Karpas-422 (cell line): Measurements from ENCODE around the gene PLEKHG7. TPM values are rescaled to one million over a fixed set of nuclear protein-coding genes. Genes with fewer than 3 reads are reported as not detected.

ENCODE experiments used
- DNase-seq: peaks from one replicate; pipeline ENCODE4 v3.0.0-alpha.2; 2015
- H2AFZ ChIP-seq: fragments of 200-600 bp; sonication (generic); 2 replicates; pipeline ENCODE4 v1.6.1; 2014; ENCODE audit warnings: antibody characterized with exemption, low read length, mixed read lengths
- H3K27ac ChIP-seq: fragments of 200-600 bp; sonication (generic); 2 replicates; pipeline ENCODE4 v1.5.1; 2014; ENCODE audit warnings: mild to moderate bottlenecking, low read length, moderate library complexity
- H3K27me3 ChIP-seq: fragments of 200-600 bp; sonication (generic); 2 replicates; pipeline ENCODE4 v1.6.1; 2014; ENCODE audit warnings: low read length, mixed read lengths
- H3K36me3 ChIP-seq: fragments of 200-600 bp; sonication (generic); 2 replicates; pipeline ENCODE4 v1.6.1; 2014; ENCODE audit warnings: low read length, mixed read lengths; ENCODE audit not compliant: insufficient read depth
- H3K4me1 ChIP-seq: fragments of 200-600 bp; sonication (generic); 2 replicates; pipeline ENCODE4 v1.6.1; 2014; ENCODE audit warnings: mild to moderate bottlenecking, low read length, mixed read lengths
- H3K4me2 ChIP-seq: fragments of 200-600 bp; sonication (generic); 2 replicates; pipeline ENCODE4 v1.6.1; 2014; ENCODE audit warnings: low read length, low read depth, mild to moderate bottlenecking; ENCODE audit not compliant: poor library complexity, severe bottlenecking
- H3K4me3 ChIP-seq: fragments of 200-600 bp; sonication (generic); 2 replicates; pipeline ENCODE4 v1.5.1; 2014; ENCODE audit warnings: mild to moderate bottlenecking, antibody characterized with exemption, low read length, mixed read lengths
- H3K79me2 ChIP-seq: fragments of 200-600 bp; sonication (generic); 2 replicates; pipeline ENCODE4 v1.6.1; 2014; ENCODE audit warnings: mild to moderate bottlenecking, low read length, mixed read lengths
- H3K9ac ChIP-seq: fragments of 200-600 bp; sonication (generic); 2 replicates; pipeline ENCODE4 v1.6.0; 2014; ENCODE audit warnings: low read length
- H3K9me2 ChIP-seq: fragments of 200-600 bp; sonication (generic), shearing (Covaris generic); replicated peaks from 2 replicates; pipeline ENCODE4 v1.6.0; 2014; ENCODE audit warnings: mild to moderate bottlenecking, low read length, moderate library complexity; ENCODE audit not compliant: insufficient read depth
- H3K9me3 ChIP-seq: fragments of 300-700, 200-600 bp; sonication (generic); 2 replicates; pipeline ENCODE4 v1.6.1; 2014; ENCODE audit warnings: low read length, mixed read lengths
- H4K20me1 ChIP-seq: fragments of 200-600 bp; sonication (generic); 2 replicates; pipeline ENCODE4 v1.6.1; 2014; ENCODE audit warnings: mild to moderate bottlenecking, antibody characterized with exemption, low read length, low read depth; ENCODE audit not compliant: insufficient read depth
- total RNA-seq: library from RNA; depleted of rRNA; stranded (reverse); fragments of >200 nt; shearing (Covaris generic); gene quantifications from 2 replicates; pipeline ENCODE4 v1.2.3, GENCODE V29; 2014; ENCODE audit warnings: low replicate concordance

Gene PLEKHG7
- total RNA-seq, 1 experiment from 2014 or later = not detected

DNA sequence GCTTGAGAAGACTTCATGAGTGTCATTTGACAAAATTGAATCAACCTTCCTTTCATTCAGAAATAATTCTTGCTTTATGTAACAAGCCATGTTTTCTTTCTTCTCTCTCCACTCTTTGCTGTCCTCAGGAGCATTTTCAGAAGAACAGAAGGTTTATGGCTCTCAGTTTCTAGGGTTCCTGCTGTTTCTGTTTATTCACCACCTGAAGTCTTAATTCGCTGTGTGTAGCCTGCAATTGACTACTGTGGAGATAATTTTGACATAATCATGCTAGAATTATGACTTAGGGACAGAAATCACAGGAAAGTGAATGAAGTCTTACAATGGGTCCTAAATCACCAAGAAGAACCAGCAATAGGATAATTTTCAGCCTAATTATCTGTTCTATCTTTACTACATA, 7.2 kb upstream of the PLEKHG7 start:
- H3K27ac ChIP-seq = no peak overlapping the region
- no peaks in the 10 kb centered on the region for H3K9me2 ChIP-seq
- H3K27me3 ChIP-seq = no peaks in the 10 kb centered on the region
- no peak overlapping the region for H3K4me2 ChIP-seq
- H3K4me3 ChIP-seq = no peak overlapping the region
- H3K36me3 ChIP-seq = no peaks in the 10 kb centered on the region
- H2AFZ ChIP-seq = no peak overlapping the region
- DNase-seq = no peak
- H3K79me2 ChIP-seq = no peaks in the 10 kb centered on the region
- no peak overlapping the region for H3K9ac ChIP-seq
- no peaks in the 10 kb centered on the region for H3K4me1 ChIP-seq
- H3K9me3 ChIP-seq = no peaks in the 10 kb centered on the region
- no peaks in the 10 kb centered on the region for H4K20me1 ChIP-seq

DNA sequence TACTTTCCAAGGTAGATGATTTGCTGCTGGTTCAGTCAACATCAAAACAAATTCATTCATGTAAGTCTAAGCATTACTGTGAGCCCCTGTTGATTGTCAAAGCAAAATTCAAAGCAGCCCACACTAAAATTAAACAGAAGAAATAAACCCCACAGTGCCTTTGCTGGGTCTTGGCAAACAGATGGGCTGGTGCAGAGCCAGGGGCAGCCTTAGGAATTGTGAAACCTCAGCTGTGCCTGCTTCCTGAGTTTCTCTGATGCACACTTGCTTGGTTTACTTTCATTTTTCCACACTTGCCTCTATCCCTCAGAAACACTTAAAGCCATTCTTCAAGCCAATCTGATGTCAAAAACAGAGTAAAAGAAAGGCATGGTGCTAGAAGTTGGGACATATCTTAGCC, 6.6 kb upstream of the PLEKHG7 start:
- no peak overlapping the region for H3K9ac ChIP-seq
- H3K4me2 ChIP-seq = no peak overlapping the region
- no peaks in the 10 kb centered on the region for H3K79me2 ChIP-seq
- H3K9me3 ChIP-seq = no peaks in the 10 kb centered on the region
- H2AFZ ChIP-seq = no peak overlapping the region
- no peaks in the 10 kb centered on the region for H3K36me3 ChIP-seq
- no peak overlapping the region for H3K4me3 ChIP-seq
- no peaks in the 10 kb centered on the region for H4K20me1 ChIP-seq
- H3K27me3 ChIP-seq = no peaks in the 10 kb centered on the region
- H3K27ac ChIP-seq = no peak overlapping the region
- no peaks in the 10 kb centered on the region for H3K9me2 ChIP-seq
- H3K4me1 ChIP-seq = no peaks in the 10 kb centered on the region
- DNase-seq = no peak

DNA sequence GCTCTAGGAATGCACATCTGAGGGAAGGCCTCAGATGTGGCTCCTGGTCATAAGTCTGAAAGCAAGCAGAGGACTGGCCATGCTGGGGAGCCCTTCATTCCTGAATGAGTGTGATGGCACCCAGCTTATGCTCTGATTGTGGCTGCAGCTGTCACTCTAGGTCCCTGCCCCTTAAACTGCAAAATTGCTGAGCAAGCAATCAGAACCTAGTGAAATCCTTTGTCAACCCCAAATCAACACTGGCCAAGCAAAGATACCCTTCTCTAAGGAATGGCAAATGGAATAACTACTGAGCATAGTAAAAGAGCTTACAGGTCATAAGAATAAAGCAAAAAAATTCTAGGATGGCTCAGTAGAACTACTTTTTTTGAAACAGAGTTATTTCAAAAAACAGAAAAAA, 4.3 kb upstream of the PLEKHG7 start:
- no peak overlapping the region for H3K4me3 ChIP-seq
- H3K9ac ChIP-seq = no peak overlapping the region
- 0 out of 2 replicates have a peak, but pooled peaks cover 4% of the 10 kb centered on the region for H3K4me1 ChIP-seq
- DNase-seq = no peak
- no peak overlapping the region for H3K4me2 ChIP-seq
- H2AFZ ChIP-seq = no peak overlapping the region
- H3K79me2 ChIP-seq = no peaks in the 10 kb centered on the region
- H3K27me3 ChIP-seq = no peaks in the 10 kb centered on the region
- no peaks in the 10 kb centered on the region for H3K9me3 ChIP-seq
- no peak overlapping the region for H3K27ac ChIP-seq
- no peaks in the 10 kb centered on the region for H4K20me1 ChIP-seq
- H3K9me2 ChIP-seq = no peaks in the 10 kb centered on the region
- no peaks in the 10 kb centered on the region for H3K36me3 ChIP-seq

DNA sequence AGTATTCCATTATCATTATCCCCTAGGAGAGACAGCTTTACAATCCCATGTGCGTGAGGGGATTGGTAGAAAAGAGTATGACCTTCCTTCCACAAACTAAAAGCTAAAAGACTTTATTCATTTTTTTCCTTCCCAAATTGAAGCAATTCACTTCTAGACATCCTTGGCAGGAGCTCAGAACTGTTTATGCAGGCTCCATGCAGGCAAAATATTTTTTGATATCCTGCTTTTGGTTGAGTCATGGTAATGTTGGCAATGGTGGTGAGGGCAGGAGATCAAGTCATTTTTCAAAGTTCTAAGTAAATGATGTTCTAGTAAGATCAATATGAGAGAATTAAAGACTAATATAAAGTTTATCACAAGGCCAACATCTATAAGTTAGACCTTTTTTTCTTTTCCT, 1.3 kb upstream of the PLEKHG7 start:
- H3K79me2 ChIP-seq = no peaks in the 10 kb centered on the region
- H3K4me3 ChIP-seq = no peak overlapping the region
- H3K4me1 ChIP-seq = 0 out of 2 replicates have a peak, but pooled peaks cover 4% of the 10 kb centered on the region
- H3K27me3 ChIP-seq = no peaks in the 10 kb centered on the region
- no peak overlapping the region for H2AFZ ChIP-seq
- DNase-seq = no peak
- H4K20me1 ChIP-seq = no peaks in the 10 kb centered on the region
- H3K4me2 ChIP-seq = no peak overlapping the region
- no peaks in the 10 kb centered on the region for H3K9me3 ChIP-seq
- H3K27ac ChIP-seq = no peak overlapping the region
- H3K36me3 ChIP-seq = no peaks in the 10 kb centered on the region
- no peak overlapping the region for H3K9ac ChIP-seq
- H3K9me2 ChIP-seq = no peaks in the 10 kb centered on the region

DNA sequence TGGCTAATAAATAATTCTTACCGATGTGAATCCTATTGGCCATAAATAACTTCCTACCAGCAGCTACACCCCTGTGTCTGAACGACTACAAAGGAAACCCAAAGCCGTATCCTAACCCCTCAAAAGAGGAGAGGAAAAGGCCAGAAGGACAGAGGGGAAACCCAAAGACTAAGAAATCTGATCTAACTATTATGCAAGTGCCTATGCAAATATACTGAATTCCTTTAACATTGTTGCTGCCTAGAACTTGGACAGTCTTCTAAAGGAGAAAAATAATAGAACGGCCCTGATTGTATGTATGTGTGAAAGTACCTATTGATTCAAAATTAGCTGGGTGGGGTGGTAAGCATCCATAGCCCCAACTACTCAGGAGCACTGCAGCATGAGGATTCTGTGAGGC, 997 bp downstream of the PLEKHG7 start:
- no peak for DNase-seq
- no peak overlapping the region for H2AFZ ChIP-seq
- no peaks in the 10 kb centered on the region for H4K20me1 ChIP-seq
- H3K9ac ChIP-seq = no peak overlapping the region
- no peaks in the 10 kb centered on the region for H3K9me3 ChIP-seq
- H3K4me2 ChIP-seq = no peak overlapping the region
- H3K9me2 ChIP-seq = no peaks in the 10 kb centered on the region
- H3K36me3 ChIP-seq = no peaks in the 10 kb centered on the region
- no peaks in the 10 kb centered on the region for H3K27me3 ChIP-seq
- H3K27ac ChIP-seq = no peak overlapping the region
- no peak overlapping the region for H3K4me3 ChIP-seq
- 0 out of 2 replicates have a peak, but pooled peaks cover 4% of the 10 kb centered on the region for H3K4me1 ChIP-seq
- no peaks in the 10 kb centered on the region for H3K79me2 ChIP-seq

DNA sequence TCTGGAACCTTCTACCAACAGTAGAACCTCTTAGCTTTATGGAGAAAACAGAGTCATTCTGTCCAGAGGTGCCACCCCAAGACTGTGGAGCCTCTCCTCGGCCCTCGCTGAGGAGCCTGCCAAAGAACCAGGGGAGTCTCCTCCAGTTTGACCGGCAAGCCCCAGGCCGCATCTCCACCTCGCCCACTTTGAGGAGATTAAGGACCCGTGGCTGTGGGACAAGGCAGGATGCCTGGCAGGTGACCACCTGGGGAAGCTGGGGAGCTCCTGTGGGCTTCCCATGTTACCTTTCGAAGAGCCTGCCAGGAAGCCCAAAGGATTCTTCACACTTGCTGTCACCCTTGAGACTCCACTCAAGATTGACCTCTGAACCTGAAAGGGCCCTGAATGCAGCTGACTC, 3.8 kb downstream of the PLEKHG7 start:
- no peaks in the 10 kb centered on the region for H3K36me3 ChIP-seq
- H3K27me3 ChIP-seq = no peaks in the 10 kb centered on the region
- no peaks in the 10 kb centered on the region for H3K9me3 ChIP-seq
- H3K9me2 ChIP-seq = no peaks in the 10 kb centered on the region
- H3K4me2 ChIP-seq = no peak overlapping the region
- H2AFZ ChIP-seq = no peak overlapping the region
- H3K4me3 ChIP-seq = no peak overlapping the region
- DNase-seq = no peak
- no peaks in the 10 kb centered on the region for H3K79me2 ChIP-seq
- H3K4me1 ChIP-seq = 0 out of 2 replicates have a peak, but pooled peaks cover 4% of the 10 kb centered on the region
- no peak overlapping the region for H3K9ac ChIP-seq
- no peak overlapping the region for H3K27ac ChIP-seq
- no peaks in the 10 kb centered on the region for H4K20me1 ChIP-seq

DNA sequence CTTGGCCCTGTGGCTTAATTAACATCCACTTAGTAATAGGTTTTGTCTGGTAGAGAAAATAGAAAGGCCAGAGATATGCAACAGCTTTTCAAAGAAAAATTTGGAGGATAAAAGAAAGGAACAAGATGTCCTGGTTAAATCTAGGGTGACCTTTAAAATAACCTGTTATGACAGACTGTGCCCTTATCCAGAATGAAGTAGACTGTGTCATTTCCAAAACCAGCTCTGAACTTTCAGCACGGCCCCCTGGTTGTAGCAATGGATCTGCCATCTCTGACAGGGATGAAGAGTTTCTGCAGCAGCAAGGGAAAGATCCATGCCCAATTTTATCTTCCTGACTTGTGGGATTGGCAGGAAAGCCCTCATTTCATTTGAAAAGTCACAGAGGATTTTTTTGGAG, 5.1 kb downstream of the PLEKHG7 start:
- H3K4me3 ChIP-seq = no peak overlapping the region
- H3K27ac ChIP-seq = no peak overlapping the region
- no peaks in the 10 kb centered on the region for H3K36me3 ChIP-seq
- H2AFZ ChIP-seq = no peak overlapping the region
- 0 out of 2 replicates have a peak, but pooled peaks cover 3% of the 10 kb centered on the region for H3K4me1 ChIP-seq
- H4K20me1 ChIP-seq = no peaks in the 10 kb centered on the region
- H3K9me2 ChIP-seq = no peaks in the 10 kb centered on the region
- no peaks in the 10 kb centered on the region for H3K9me3 ChIP-seq
- H3K79me2 ChIP-seq = no peaks in the 10 kb centered on the region
- no peak for DNase-seq
- H3K27me3 ChIP-seq = no peaks in the 10 kb centered on the region
- H3K4me2 ChIP-seq = no peak overlapping the region
- no peak overlapping the region for H3K9ac ChIP-seq

DNA sequence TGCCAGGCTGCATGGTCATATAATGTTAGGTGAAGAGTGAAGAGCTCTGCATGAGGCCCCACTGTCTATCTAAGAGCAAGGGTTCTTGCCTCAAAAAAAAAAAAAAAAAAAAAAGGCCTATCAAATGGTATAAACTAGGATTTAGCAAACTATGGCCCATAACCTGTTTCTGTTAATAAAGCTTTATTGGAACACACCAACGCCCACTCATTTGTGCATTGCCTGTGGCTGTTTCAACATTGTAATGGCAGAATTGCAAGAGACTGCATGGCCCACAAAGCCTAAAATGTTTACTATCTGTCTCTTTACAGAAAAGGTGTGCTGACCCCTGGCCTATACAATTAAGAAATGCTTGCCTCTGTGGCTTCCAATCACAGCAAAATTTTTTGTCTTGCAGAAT, 12.8 kb downstream of the PLEKHG7 start:
- no peak for DNase-seq
- H2AFZ ChIP-seq = no peak overlapping the region
- H3K27me3 ChIP-seq = no peaks in the 10 kb centered on the region
- no peak overlapping the region for H3K9ac ChIP-seq
- H3K4me2 ChIP-seq = no peak overlapping the region
- H3K9me3 ChIP-seq = no peaks in the 10 kb centered on the region
- no peaks in the 10 kb centered on the region for H3K9me2 ChIP-seq
- H4K20me1 ChIP-seq = no peaks in the 10 kb centered on the region
- H3K36me3 ChIP-seq = no peaks in the 10 kb centered on the region
- H3K4me3 ChIP-seq = no peak overlapping the region
- no peaks in the 10 kb centered on the region for H3K4me1 ChIP-seq
- no peaks in the 10 kb centered on the region for H3K79me2 ChIP-seq
- no peak overlapping the region for H3K27ac ChIP-seq

DNA sequence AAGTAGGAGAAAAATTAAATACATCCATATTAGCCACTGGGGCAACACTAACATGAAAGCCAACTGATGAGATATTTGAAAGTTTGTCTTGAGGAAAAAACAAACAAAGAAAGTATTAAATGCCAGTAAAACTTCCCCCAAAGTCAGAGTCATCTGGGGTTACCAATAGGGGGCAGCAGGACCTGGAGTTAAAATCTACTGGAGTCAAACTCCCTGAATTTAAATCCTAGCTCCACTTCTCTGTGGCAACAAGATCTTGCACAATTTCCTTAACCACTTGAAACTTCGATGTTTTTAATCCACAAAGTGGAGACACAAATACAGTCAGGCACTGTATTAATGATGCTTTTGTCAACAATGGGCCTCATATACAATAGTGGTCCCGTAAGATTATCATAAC, 14.4 kb downstream of the PLEKHG7 start:
- Histone ChIP-seq H3K9ac (no peak overlapping the region), H3K9me3 (no peaks in the 10 kb centered on the region), H3K79me2 (no peaks in the 10 kb centered on the region), H2AFZ (no peak overlapping the region), H3K27me3 (no peaks in the 10 kb centered on the region), H3K4me2 (no peak overlapping the region), H3K4me1 (no peaks in the 10 kb centered on the region), H3K9me2 (no peaks in the 10 kb centered on the region), H3K27ac (no peak overlapping the region), H3K4me3 (no peak overlapping the region), H4K20me1 (no peaks in the 10 kb centered on the region), H3K36me3 (no peaks in the 10 kb centered on the region)
- peak; percentile 58 for DNase-seq
